CMK (cell line): ENCODE results near the gene ZNF22.

Source experiments
- DNase-seq: peaks from one replicate; pipeline ENCODE4 v3.0.0-alpha.2; 2010; ENCODE audit warnings: low read depth

ZNF22 gene

GRCh38 chr10:45000752-45001380 lies at the start of gene ZNF22:
TSS of gene ZNF22 (plus strand) at chr10:45000923. CDS start at chr10:45003369, 2,446 bp downstream.
- peak; percentile 42 for DNase-seq

DNA sequence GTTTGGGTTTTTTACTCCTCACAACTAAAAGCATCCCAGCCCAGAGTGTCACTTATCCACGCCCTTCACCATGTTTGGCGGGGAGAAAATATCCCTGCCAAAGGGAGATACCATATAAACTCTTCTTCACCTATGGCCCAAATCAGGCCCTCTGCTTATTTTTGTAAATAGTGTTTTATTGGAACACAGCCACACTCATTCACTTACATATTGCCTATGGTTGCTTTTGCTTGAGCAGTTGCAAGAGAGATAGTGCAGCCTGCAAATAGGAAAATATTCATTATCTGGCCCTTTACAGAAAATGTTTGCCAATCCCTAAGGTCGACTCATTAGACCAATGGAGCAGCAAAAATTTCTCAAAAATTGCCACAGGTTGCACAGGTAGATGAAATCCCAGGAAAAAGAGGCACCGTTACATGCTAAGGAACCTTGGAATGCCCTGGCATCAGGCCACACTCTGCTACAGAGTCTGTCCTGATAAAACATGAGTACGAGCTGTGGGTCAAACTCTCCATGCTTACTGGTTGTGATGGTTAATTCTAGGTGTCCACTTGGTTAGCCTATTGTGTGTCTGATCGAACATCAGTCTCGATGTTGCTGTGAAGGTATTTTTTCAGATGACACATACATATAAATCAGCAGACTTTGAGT lies 49.0 kb upstream of the ZNF22 start:
- DNase-seq: no peak

- DNase-seq: no peak
Measured at GRCh38 chr10:44952779-44953231, 47.9 kb upstream of the ZNF22 start.

DNA sequence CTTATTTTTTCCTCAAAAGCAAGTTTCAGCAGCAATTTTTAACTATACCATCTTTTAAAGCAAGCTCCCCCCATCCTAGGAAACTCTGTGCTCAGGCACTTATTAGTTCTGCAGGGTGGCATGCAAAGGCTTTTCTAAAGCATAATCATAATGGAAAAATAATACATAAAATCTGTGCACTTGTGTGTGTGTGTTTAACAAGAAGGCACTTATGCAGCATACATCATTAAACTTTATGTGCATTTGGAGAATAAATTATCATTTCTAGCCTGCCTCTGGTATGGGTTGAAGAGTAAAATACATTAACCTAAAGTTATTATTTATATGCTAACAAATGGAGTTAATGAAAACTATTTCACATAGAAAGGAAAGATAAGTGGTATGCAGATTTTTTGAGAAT lies 46.7 kb upstream of the ZNF22 start:
- no peak for DNase-seq

GRCh38 chr10:44954962-44955361 lies 45.8 kb upstream of the ZNF22 start:
- no peak for DNase-seq

DNA sequence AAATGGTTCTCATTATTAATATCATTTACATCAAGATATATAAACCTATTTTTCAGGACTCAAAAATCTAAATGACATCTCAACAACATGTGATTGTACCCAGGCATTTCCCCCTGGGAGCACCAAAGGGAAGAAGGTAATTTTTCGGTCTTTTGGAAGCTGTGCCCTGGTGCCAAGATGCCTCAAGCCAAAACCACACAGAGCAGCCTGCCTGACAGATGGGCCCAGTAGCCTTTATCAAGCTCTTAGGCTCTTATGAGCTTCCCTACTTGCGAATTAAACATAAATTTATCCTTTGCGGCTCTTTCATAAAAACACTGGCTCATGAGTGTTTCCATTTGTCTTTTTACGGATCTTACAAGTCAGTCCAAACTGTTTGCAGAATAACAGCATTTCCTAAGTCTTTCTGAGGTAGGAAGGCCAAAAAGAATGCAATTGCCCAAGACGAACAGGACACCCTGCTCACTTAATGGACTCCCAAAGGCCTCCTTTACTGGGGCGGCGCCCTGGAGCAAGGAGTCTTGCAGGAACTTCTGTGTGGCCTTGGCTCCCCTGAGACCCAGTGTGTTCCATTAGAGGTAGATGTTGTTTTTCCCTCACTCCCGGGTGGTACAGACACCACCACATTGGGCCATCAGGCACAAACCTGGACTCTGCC lies 45.2 kb upstream of the ZNF22 start:
- DNase-seq: no peak

DNA sequence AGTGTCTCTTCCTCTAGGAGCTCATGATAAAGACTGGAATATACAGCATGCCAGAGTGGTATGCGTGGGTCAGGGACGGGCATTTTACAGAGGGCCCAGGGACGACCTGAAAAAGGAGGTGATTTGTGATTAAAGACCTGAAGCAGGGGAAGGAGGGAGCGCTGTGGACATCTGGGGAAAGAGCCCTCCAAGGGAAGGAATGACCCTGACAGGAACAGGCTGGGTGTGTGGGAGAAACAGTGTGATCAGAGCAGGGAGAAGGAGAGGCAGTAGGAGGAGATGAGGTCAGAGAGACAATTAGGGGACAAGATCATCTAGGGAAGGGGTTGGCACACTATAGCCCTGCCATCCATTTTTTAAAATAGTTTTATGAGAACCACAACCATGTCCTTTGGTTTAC lies 44.5 kb upstream of the ZNF22 start:
- no peak for DNase-seq

GRCh38 chr10:44956717-44957706 lies 43.7 kb upstream of the ZNF22 start:
- no peak for DNase-seq

DNA sequence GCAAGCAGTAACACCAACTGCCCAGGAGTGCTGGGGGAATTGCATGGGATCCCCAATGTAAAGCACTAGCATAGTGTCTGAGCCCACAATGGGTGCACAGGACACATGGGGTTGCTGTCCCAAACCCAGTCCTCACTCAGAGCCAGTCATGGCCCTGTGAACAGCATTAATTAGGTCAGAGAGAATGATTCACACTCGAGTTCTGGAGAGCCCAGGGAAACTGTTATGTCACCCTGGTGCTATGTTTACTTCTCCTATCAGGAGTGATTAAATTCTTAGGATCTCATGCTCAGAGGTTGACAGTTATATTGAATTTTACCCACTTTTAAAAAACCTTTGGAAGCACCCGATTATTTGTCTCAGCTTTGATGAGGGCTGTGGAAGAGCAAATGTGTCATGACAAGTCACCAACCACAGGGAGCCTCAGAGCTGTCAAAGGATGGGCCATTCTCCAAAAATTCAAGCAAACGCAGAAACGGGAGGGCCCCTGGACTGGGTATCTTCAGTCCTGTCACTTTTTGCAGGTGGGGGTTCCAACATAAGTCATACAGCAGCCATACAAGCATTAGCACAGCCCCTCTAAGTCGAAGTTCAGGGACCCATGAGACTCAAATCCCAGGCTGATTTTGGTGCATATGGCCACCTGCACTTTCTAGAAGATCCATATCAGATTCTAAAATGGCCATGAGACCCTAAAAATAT lies 42.4 kb upstream of the ZNF22 start:
- no peak for DNase-seq

DNA sequence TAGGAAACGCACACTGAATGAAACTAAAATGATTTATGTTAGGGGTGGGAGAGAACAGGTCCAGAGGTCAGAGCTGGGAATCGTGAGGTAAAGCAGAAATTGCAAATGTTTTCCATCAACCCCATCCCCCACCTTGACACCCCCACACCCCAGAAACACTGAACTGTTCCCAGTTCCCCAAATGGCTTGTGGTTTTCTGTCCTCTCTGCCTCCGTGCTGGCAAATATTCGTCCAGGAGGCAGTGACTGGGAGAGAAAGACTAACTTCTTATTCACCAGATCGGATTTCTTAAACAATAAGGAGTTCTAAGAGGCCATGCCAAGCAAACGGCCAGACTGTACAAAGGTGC lies 41.9 kb upstream of the ZNF22 start:
- no peak for DNase-seq

GRCh38 chr10:44959247-44960087 lies 41.3 kb upstream of the ZNF22 start, which contains the start of gene RASSF4:
TSS of gene RASSF4 (plus strand) at chr10:44959802. CDS start at chr10:44970203, 10,401 bp downstream.
- peak; percentile 66 for DNase-seq

- DNase-seq: no peak
Measured at GRCh38 chr10:44960088-44960460, 40.6 kb upstream of the ZNF22 start.

- no peak for DNase-seq
Measured at GRCh38 chr10:44960482-44961229, 40.1 kb upstream of the ZNF22 start.

- no peak for DNase-seq
Measured at GRCh38 chr10:44961230-44961571, 39.5 kb upstream of the ZNF22 start.

DNA sequence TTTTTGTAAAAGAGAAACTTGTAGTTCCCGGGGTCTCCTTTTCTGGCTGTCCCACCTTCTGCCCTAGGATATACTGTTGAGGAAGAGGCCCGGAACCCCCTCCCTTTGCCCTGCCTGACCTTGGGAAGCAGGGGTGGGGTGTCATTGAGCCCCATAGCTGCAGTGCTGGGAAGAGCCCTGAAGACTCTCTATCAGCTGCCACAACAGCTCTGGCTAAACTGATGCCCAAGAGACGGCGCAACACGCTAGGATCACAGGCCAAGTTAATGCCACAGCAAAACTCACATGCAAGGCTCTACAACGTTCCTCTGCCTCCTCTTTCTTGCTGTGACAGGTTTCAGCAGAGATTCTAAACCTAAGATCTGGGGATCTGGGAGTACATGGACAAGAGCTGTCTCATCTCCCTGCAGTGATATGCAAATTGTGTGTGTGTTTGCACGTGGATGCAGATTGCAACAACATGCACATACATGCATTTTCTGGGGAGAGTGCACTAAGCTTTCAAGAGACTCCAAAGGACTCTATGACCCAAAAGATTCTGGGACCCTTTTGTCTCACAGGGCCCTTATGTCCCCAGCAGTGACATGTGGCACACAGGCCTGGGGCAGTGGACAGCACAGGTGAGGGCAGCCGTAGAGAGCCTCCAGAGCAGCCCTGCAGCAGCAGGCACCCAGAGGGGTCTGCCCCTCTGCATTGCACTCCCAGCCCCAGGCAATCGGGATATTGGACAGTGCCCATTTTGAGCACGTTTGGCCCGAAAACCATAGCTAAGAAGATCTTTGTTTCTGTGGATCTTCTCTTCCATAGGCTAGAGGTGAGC lies 38.6 kb upstream of the ZNF22 start:
- DNase-seq: no peak

GRCh38 chr10:44962870-44963738 lies 37.6 kb upstream of the ZNF22 start:
- DNase-seq: no peak

DNA sequence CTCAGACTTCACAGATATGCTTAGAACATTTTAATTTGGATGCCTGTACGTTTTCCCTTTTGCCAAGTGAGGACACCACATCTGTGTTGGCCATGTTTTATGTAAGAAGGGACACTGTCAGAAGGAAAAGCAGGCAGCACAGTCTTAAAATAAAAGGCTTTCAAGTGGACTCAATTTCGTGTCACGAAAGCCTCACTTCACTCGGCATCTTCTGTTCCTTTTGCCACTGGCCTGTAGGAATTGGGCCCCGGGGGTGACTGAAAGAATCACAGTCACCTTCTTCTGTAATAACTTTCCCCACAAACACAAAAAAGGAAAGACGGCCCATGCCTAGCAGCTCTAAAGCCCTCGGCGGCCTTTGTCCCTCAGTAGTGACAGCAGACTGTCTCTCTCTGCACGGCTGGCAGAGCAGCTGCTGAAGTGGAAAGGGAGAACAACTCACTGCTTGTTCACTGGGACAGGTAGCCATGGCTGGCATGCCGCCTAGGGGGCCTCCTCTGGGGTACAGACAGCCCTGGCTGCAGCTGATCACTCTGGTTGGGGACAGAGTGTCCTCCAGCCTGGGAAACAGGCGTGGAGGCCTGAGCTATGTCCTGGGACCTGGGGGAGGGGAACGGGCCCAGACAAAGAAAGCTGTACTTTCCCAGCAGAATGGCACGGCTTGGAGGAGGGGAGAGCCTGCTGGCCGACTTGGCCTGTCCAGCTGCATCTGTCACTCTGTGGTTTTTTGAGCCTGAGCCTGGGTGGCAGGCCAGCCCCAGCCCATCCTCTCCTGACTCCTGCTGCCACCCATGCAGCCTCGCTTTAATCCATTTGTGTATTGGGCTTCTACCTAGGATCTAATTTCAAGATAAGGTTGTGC lies 36.7 kb upstream of the ZNF22 start:
- no peak for DNase-seq
